Glomerular visceral epithelial cell (primary cell): ENCODE measurements around the gene NALCN.
A peak's percentile ranks its signal among the peaks of the same experiment; 100 is the strongest.

Experiments used
- DNase-seq: peaks from one replicate; pipeline ENCODE4 v3.0.0-alpha.2; 2016; ENCODE audit errors: extremely low spot score

The NALCN gene

DNA sequence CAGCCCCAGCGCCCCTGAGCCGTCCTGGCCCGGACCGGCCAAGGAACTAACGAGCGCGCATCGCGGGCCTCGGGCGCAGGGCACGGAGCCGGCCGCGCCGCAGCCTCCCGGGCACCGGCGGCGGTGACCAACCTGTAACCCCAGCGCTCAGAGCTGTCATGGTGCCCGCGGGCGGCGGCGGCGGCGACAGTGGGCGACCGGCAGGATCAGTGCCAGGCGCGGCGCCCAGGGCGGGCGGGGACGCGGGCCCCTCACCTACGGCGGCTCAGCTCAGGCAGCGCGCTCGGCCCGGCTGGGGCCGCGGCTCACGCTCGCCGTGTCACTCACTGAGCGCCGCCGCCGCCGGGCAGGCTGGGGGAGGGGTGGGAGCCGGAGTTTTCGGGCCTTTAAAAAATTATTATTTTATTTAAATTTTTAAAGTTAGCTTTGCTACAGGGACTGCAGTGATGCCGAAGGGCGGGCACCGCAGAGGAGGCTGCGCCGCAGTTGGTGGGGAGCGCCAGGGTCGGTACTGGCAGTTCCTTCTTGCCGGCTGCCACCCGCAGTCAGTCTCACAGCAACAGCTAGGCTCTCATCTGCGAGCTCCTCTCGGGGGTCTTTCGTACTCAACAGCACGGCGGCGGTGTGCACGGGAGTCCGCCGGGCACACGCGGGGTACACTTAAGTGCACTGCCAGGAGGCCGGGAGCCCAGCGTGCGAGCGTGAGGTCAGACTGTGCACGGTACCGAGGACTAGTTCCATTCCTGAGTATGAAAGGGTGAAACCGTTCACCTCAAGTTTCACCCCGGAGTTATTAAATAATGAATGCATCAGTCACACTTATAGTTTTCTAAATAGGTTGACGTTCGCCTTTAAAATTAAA lies at the start of gene NALCN:
Gene NALCN (minus strand): TSS at position 328 of the 862 bp plus-strand sequence. CDS start 17,382 bp downstream, outside the sequence.
- DNase-seq, result peak; percentile 25

DNA sequence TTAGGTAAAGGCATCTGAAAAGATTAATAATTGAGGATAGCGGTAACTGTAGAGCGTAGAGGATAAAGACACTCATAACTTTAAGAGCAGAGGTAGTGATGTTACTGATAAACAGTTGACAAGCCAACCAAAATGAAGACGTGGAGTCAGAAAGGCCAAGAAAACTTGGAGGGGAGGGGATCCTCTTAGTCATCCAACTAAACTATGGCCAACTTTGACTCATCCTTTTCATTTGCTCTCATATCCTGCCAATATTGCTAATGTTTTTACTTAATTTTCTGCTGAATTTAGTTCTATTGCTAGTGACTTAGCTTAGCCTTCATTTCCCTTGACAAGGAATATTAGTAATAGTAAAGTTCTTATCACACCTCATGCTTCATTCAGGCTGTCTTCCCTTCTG lies 49.6 kb upstream of the NALCN start:
- no peak for DNase-seq

DNA sequence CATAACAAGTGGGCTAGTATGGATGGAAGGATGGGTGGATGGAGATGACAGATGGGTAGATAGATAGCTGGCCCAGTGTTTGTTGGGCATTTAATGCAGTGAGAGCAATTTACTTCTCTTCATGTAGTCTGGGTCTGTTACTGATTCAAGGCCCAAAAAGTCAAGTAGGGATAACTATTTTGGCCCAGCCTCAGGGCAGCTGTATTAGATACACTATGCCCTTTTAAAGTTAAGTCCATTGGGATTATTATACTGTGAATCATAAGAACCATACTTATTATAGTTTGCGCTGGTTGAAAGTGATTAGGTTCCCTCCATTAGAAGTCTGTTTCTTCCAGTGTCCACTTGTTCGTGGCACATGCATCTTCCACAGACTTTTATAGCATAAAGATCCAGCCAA lies 40.9 kb upstream of the NALCN start:
- DNase-seq, result no peak

DNA sequence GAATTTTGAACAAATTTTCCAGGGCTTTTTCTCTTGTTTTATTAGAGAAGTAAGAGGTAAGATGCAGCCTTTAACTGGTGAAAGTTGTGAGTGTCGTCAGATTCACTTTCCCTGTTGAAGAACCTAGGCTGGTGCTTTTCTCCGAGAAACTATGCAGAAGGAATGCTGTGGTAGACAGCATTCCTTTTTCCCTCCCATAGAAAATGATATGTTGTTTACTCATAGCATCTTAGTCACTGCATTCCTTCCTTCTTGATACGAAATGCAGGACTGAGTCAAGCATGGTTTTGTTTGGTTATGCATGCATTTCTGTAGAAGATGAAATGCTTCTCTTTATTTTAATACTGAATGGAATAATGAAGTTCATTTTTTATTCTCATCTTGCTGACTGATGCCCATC lies 39.6 kb upstream of the NALCN start:
- peak; percentile 78 for DNase-seq

DNA sequence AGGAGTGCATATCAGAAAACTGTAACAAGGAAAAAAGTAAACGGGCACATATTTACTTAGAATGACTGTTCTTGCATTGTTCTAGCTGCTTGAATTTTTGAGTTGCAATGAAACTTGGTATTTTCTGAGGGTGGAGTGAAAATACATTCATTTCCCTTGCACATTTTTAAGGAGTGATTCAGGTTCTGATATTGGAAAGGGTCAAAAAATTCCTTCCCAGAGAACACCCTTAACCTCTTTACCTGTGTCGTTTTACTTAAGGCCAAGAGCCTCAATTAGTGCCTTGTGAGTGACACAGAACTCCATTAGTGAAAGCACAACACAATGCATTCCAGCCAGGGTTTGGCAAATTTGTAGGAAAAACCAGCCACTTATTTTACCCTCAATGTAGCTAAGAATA lies 38.5 kb upstream of the NALCN start:
- no peak for DNase-seq

DNA sequence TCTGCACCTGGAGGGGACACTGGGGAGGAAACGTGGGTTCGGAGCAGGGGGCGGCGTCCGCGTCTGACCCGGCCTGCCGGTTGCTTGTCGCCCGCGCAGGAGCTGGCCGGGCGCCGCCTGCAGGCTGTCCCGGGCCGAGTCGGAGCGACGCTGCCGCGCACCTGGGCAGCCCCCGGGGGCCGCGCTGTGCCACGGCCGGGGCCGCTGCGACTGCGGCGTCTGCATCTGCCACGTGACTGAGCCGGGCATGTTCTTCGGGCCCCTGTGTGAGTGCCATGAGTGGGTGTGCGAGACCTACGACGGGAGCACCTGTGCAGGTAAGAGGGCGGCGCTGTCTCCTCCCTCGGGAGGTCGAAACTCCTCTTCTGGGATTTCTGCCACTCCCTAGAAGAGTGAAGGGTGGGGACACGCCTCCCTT lies 37.5 kb upstream of the NALCN start:
- DNase-seq, result no peak

DNA sequence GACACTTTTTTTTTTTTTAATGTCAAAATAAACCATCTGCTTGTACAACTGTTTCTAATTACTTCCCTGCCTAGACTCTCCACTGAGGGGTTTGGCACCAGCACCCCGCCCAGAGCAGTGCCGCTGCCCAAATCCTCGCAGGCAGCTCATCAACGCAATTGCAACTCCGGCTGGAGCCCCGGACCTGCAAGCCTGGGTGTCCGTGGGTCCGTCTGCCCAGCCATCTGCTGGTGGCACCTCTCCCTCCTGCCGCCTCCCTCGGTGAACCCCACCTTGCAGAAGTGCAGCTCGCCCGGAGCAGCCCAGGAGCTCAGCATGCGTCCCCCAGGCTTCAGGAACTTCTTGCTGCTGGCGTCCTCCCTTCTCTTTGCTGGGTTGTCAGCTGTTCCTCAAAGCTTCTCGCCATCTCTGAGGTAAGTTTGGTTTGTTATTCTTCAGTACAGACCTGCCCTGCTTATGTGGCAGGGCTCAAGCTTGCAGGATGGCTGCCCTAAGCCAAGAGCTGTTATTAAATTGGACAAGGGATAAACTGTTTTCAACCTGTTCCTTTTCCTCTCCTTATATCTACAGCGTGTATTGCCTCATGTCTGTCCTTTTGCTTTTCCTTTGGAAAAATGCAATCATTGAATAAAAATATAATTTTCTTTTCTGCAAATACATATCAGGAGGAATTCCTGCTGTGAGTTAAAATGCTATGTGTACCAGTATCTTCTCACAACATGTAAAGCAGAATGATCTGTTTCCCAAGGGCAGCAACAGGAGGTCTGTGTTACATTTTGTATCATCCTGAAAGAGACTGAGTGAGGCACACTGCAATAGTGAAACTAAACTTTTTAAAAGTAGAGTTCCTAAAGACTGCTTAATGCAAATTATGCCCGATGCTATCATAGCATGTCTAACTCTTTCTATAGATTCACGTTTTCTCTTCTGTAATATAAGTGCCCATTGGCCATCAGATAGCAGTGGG lies 36.5 kb upstream of the NALCN start, which contains the start of gene ITGBL1:
Gene ITGBL1 (plus strand): TSS at position 157 of the 967 bp plus-strand sequence. CDS start 159 bp downstream, at position 316.
- DNase-seq, result no peak

DNA sequence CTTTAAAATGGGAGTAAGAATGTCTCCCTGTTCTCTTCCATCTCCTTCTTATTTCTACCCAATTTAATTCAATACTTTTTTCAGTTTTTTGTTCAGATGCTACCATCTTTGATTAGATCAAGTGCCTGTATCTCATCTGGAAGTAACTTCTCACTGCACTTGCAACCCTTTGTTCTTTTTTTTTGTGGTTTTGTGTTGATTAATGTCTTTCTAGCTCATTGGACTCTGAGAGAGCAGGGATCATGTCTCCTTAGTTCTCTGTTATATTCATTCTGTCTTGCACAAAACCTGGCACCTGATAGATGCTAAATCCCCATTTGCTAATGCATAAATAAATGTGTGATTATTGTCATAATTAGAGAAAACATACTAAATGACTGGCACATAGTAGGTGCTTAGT lies 35.3 kb upstream of the NALCN start:
- DNase-seq, result no peak

DNA sequence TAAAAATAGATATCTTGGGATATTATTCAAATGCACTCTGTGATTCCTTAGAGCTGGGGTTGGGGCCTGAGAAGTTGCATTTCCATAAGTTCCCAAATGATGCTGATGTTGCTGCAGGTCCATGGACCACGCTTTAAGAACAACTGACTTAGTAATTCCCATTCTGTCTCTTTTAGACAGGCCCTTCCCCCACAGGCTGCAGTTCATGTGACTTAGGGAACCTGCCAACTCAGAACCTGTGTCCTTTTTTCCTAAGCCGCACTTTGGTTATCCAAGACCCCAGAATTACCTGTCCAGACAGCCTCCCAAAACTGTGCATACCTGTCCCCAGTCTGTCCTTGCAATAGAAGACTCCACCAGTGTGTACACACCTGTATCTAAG lies 34.4 kb upstream of the NALCN start:
- no peak for DNase-seq

DNA sequence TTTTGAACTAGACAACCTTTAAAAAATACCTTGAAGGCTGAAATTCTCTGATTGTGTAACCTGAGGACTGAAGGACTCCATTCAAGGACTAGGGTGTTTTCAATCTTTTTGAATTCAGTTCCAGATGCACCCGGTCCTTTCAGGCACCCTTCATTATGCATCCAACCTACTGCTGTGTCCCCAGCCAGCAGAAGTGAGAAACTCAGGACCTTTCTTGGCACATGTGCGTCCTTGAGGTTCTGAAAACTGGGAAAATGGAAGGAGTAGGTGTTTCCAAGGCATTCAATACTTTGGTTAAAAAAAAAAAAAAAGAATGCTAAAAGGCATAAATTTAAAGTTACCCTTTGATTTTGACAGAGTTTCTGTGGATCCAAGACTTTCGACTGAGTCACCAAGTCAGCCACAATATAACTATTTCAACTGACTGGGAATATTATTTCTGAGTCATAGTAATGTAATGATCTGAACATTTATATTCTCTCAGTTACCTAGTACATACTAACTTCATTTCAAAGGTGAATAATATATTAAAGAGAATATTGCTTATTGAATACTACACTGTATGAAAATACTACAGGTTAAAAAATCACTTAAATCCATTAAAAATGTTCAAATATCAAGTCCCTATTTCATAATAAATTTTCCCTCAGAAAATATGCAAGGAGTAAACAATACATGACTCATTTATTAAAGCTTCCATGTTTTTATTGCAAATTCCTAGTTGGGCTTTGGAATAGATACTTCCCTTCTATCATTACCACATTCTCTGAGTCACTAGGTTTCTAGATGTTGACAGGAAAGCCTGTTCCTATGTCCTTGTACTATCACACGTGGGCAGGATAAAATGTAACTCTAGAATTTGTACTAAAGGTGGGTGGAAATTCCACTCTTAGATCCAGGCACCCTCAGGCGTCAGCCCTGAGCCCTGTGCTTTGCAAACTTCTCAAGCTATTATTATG lies 33.8 kb upstream of the NALCN start:
- DNase-seq, result peak; percentile 72

DNA sequence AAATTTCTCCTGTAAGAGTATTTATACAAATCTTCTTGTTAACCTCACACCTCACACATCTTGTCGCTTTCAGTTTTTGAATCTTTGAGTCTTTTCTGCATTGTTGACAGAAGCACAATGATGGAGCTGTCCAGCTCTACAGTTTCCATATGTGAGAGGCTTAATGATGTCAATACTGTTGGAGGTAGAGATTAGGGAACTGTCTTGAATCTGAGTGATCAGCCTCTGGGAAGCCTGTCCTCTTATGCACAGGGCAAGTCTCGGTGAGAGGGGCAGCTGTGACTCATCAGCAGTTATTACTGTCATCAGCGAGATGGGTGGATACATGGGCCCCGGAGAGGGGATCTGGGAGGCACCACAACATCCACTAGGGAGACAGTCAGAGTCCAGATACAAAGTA lies 31.5 kb upstream of the NALCN start:
- DNase-seq, result peak; percentile 9

DNA sequence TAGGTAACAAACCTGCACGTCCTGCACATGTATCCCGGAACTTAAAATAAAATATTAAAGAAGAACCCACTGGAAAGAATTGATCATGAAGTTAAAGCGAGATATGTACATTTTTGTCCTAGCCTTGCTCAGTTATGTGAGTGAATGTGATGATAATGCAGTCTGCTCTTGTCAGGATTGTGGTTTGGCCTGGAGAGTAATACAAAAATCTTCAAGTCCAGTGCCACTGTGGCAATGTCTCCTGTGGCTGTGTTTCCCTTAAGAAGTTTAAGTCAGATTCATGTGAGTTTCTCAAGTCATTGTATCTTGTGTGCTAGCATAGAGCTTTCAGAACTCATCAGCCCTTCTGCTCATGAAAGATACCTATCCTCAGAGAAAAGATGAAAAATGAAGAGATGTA lies 18.2 kb upstream of the NALCN start:
- DNase-seq, result no peak

DNA sequence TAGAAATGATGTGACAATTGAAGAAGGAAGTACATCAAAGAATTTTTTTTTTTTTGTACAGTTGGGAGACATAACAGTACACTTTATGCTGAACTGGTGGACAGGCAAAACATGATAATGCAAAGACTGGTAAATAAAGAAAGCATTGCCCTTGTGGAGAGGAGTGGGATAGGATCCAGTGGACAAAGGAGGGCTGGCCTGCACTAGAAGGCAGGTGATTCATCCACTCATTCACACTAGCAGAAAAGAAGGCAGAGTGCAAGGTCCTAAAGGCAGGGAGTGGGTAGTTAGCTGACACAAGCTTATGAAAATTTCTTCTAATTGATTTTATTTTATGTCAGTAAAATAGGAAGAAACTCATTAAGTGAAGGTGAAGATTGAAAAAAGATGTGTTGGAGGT lies 17.6 kb upstream of the NALCN start:
- DNase-seq, result no peak

DNA sequence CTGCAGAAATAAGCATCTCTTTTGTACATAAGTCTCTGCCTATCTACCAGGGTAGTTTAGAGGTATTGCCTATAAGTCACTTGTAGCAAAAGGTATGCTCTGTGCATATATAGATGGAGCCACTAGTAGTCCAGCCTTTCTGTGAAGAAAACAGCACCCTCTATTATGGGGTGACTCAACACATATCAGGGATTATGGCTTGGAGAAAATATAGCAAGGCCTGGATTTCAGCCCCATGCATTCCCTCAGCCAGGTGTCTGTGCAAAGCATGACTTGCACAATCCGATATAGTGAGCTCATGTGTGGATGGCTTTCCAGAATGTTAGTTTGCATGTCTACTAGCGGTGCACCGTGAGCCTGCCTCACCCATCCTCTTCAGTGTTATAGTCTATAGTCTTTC lies 13.4 kb upstream of the NALCN start:
- no peak for DNase-seq

DNA sequence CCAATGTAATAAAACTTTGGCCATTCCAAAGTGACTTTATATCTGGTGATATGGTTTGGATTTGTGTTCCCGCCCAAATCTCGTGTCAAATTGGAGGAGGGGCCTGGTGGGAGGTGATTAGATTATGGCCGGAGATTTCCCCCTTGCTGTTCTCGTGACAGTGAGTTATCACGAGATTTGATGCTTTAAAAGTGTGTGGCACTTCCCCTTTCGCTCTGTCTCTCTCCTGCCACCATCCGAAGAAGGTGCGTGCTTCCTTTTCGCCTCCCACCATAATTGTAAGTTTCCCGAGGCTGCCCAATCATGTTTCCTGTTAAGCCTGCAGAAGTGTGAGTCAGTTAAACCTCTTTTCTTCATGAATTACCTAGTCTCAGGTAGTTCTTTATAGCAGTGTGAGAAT lies 9.3 kb upstream of the NALCN start:
- DNase-seq, result no peak

DNA sequence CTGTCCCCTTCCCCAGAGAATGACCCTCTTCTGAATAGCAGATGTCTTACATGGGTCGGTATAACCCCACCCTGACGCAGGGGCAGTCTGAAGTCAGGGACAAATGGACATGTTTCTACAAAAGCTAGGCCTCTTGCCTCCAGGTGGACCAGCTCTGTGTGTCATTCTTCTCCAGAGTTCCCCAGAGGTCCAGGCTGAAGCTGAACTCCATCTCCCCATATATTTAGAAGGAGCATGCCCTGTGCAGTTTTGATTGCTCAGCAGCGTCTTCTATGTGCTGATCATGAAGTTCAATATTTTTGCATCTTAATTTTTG lies 8.8 kb upstream of the NALCN start:
- DNase-seq, result no peak

DNA sequence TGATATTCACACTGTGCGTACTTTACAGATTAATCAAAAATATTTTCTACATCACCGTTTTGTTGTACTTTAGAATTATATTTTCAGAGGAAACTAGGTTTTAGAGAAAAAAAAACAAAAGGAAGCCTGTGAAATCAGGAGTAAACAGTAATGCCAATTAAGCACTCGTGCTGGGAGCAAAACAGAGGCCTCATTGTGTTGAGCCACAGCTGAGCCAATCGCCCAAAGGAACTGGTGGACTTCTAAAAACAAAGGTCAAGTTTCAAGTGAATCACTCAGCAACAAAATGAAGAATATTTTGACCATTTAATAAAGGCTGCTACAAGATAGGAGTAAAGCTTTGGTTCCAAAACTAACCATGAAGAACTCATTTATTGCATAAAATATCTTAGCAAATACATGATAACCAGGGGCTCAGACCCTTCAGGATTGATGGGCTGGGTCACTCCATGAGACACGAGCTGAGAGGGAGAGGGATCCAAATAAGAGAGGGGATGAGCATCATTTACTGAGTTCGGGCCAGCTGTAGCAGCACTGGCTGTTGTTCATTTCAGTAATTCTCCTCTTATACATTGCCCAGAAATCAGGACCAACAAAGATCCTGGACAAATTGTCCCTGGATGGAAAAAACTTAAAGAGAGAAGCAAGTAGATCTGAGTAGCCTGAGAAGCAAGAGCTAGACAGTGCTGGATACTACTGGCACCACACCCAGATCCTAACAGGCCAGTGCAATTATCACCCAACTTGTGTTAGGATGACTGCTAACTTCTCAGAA lies 8.3 kb upstream of the NALCN start:
- no peak for DNase-seq

DNA sequence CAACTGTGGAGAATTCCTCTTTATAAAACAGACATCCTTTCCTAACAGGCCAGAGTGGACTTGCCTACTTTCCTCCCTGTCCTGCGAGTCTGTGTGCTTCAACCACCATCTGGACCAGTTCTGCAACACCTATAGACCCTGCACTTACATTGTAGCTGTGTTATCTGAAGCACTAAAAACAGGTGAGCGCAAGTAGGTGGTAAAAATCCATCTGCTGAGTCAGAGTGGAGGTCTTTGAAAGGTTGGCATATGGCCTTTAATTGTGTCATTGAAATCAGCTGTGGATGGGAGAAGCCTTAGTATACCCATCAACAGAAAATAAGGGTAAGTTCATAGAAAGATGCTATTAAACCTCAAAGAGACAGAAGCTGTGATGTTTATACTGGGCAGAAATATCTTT lies 7.6 kb upstream of the NALCN start:
- no peak for DNase-seq

DNA sequence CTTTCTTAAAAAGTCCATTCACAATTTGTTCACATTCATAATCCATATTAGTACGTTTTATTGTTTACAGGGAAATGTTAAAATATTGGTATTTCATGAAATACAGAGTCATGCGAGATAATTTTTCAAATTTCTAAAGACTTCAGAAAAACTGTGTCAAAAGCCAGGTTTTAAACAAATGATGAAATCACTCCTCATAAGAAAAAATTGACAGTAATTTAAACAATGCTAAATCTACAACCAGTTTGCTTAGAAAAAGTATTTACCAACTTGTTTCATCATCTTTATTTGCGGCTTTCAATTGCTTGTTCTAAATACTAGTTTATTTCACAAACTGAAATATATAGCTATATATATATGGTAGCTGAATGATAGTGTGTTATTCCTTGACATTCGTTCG lies 1.2 kb upstream of the NALCN start:
- DNase-seq, result no peak

DNA sequence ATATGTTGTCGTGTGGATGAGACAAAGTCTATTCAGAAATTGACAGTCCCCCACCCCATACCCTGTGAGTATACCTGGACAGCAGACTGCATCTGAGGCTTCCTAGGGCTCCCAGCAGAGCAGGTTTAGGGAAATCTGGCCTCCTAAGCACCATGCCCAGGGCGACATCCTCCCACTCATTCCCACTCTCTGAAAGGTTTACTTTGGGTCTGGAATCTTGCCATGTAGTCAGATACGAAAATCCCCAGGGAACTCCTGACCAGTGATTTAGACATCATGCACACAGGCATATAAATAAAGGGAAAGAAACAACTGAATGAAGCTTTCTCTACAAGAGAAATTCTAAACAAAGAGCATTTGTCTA lies 717 bp upstream of the NALCN start:
- peak; percentile 38 for DNase-seq
